OCI-LY3 (cell line): Measurements from ENCODE around the gene CEP120.
A peak's percentile ranks its signal among the peaks of the same experiment; 100 is the strongest.

Experiments
- EZH2phosphoT487 ChIP-seq: fragments of 200-600 bp; shearing (Covaris generic); IDR thresholded peaks from 2 replicates; pipeline ENCODE4 v1.6.1; 2018; ENCODE audit warnings: antibody characterized with exemption, mixed run types, low read depth
- TF ChIP-seq, protein P1 (sequence below): fragments of 200-600, 300-600 bp; sonication (generic); IDR thresholded peaks from 2 replicates; pipeline ENCODE4 v1.5.1; 2014; ENCODE audit warnings: antibody characterized with exemption, low read length, low read depth

DNA sequence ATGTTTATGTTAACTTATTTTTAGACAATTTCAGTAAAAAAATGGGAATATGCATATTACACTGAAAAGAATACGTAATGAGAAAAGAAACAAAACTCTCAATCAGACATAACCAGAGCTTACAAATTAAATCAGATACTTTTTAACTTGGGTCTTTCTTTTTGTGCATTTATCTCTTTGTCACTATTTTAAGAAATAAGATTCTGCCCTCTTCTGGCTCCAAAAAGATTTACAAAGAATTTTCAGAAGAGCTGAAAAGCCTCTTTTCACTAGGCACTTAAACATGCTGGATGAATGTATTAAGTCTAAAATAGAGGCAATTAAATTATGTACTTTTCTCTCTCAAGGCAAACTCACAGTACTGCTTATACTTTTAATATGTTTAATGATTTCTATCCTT, 55.5 kb downstream of the CEP120 start:
- TF ChIP-seq, protein P1, sequence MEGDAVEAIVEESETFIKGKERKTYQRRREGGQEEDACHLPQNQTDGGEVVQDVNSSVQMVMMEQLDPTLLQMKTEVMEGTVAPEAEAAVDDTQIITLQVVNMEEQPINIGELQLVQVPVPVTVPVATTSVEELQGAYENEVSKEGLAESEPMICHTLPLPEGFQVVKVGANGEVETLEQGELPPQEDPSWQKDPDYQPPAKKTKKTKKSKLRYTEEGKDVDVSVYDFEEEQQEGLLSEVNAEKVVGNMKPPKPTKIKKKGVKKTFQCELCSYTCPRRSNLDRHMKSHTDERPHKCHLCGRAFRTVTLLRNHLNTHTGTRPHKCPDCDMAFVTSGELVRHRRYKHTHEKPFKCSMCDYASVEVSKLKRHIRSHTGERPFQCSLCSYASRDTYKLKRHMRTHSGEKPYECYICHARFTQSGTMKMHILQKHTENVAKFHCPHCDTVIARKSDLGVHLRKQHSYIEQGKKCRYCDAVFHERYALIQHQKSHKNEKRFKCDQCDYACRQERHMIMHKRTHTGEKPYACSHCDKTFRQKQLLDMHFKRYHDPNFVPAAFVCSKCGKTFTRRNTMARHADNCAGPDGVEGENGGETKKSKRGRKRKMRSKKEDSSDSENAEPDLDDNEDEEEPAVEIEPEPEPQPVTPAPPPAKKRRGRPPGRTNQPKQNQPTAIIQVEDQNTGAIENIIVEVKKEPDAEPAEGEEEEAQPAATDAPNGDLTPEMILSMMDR: peak; percentile 39
- no peak for TF ChIP-seq EZH2phosphoT487
